ENCODE results near the gene MCTP1. TPM values are rescaled to one million over a fixed set of nuclear protein-coding genes. Genes with fewer than 3 reads are reported as not detected.

Gene MCTP1
- total RNA-seq, 1 experiment from 2014 or later: 5.6 TPM

GRCh38 chr5:94944160-94944559 lies 340.7 kb downstream of the MCTP1 start (continued):
- no peak for TF ChIP-seq ZNF512 (CRISPR knock-in tag; IDR thresholded peaks at IDR 0.05; ENCODE audit: borderline replicate concordance)
- TF ChIP-seq ZNF317 (CRISPR knock-in tag; IDR thresholded peaks at IDR 0.05; ENCODE audit: borderline replicate concordance, low read depth): no peak
- TF ChIP-seq ATF2 (CRISPR knock-in tag; IDR thresholded peaks at IDR 0.05; ENCODE audit: borderline replicate concordance, low read depth): no peak

GRCh38 chr5:94941122-94941755 lies 343.7 kb downstream of the MCTP1 start:
- Mint-ChIP-seq H3K27ac (no peak overlapping the region), H3K36me3 (no peaks in the 10 kb centered on the region), H3K4me1 (peaks cover 19% of the 10 kb centered on the region), H3K9me3 (no peaks in the 10 kb centered on the region), H3K4me3 (no peak overlapping the region), H3K27me3 (ENCODE audit: low read depth) (no peaks in the 10 kb centered on the region)
- peak; percentile 60 for ATAC-seq
- POLR2A ChIA-PET: no interaction called here
- CTCF ChIA-PET: interaction anchor here (0.6 kb wide), 1 partner anchor 26 kb away, joined by 3 read pairs; no protein-coding TSS in a partner anchor
- no peak for DNase-seq (ENCODE audit: low spot score)
- no peak for TF ChIP-seq ZMAT4 (CRISPR knock-in tag; IDR thresholded peaks at IDR 0.05)
- TF ChIP-seq ZNF317 (CRISPR knock-in tag; IDR thresholded peaks at IDR 0.05; ENCODE audit: borderline replicate concordance, low read depth): no peak
- TF ChIP-seq ZNF232 (CRISPR knock-in tag; IDR thresholded peaks at IDR 0.05): no peak
- no peak for TF ChIP-seq ZNF138 (CRISPR knock-in tag; conservative IDR thresholded peaks at IDR 0.05)
- TF ChIP-seq NFATC4 (CRISPR knock-in tag; IDR thresholded peaks at IDR 0.05): no peak
- no peak for TF ChIP-seq FOXJ3 (CRISPR knock-in tag; IDR thresholded peaks at IDR 0.05; ENCODE audit: borderline replicate concordance)
- TF ChIP-seq CBFB (CRISPR knock-in tag; IDR thresholded peaks at IDR 0.05; ENCODE audit: low read depth): no peak
- TF ChIP-seq HMGA2 (CRISPR knock-in tag; IDR thresholded peaks at IDR 0.05): no peak
- TF ChIP-seq USF1 (CRISPR knock-in tag; IDR thresholded peaks at IDR 0.05): no peak
- no peak for TF ChIP-seq ATF3 (CRISPR knock-in tag; conservative IDR thresholded peaks at IDR 0.05)
- TF ChIP-seq PRDM15 (CRISPR knock-in tag; IDR thresholded peaks at IDR 0.05): no peak
- no peak for TF ChIP-seq NFYB (CRISPR knock-in tag; conservative IDR thresholded peaks at IDR 0.05; ENCODE audit: low read depth)
- TF ChIP-seq NR3C1 (CRISPR knock-in tag; conservative IDR thresholded peaks at IDR 0.05; ENCODE audit: low read depth): no peak
- TF ChIP-seq TP53 (CRISPR knock-in tag; IDR thresholded peaks at IDR 0.05): no peak
- TF ChIP-seq STAT6 (CRISPR knock-in tag; conservative IDR thresholded peaks at IDR 0.05; ENCODE audit: low read depth): no peak
- no peak for TF ChIP-seq MLX (CRISPR knock-in tag; IDR thresholded peaks at IDR 0.05)
- no peak for TF ChIP-seq CTCF (IDR thresholded peaks at IDR 0.05)
- TF ChIP-seq JAZF1 (CRISPR knock-in tag; IDR thresholded peaks at IDR 0.05): no peak
- no peak for TF ChIP-seq E2F5 (CRISPR knock-in tag; IDR thresholded peaks at IDR 0.05)

Data from WTC11 (cell line).